GM21619 (cell line): ENCODE measurements around the gene CORO2A.

Source experiments
- ATAC-seq: cut with Tn5 transposase; IDR thresholded peaks from one replicate; pipeline ENCODE4 v1.9.1; 2021; ENCODE audit not compliant: unreplicated experiment

CORO2A gene

GRCh38 chr9:98220911-98221310, 28.5 kb upstream of the CORO2A start:
- ATAC-seq: no peak

DNA sequence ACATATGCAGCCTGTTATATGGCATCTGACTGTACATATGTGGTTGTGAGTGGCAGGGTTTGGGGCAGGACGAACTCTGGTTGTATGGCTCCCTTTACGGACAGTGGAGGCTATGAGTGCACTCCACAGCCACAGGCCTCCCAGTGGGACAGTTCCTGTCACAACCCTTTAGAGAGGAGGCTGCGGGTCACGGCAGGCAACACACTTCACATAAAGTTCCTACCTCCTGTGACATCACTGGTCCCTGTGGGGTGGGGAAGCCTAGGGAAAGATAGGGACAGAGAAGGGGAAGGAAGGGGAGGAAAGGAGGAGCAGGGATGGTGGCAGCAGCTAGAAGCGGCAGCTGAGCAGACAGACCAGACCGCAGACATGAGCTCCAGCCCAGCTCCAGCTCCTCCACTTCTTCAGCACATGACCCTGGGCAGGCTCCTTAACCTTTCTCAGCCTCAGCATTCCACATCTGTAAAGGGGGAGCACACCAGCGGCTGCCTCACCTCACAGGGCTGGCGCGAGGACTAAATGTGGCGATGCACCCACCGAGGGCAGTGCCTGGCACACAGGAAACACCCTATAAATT, 27.4 kb upstream of the CORO2A start:
- ATAC-seq: no peak

DNA sequence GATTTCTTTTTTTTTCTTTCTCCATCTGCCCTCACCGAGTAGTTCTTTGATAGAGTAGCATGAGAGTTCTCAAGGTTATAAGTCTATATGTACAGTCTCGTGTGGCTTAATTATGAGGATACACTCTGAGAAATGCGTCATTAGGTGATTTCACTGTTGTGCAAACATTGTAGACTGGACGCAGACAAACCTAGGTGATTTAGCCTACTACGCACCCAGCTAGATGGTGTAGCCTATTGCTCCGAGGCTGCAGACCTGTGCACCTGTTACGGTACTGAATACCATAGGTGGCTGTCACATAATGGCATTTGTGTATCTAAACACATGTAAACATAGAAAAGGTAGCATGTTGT, 26.9 kb upstream of the CORO2A start:
- ATAC-seq: no peak

GRCh38 chr9:98218562-98219363, 26.3 kb upstream of the CORO2A start:
- ATAC-seq: no peak

GRCh38 chr9:98217255-98217654, 24.8 kb upstream of the CORO2A start:
- ATAC-seq: no peak

GRCh38 chr9:98216391-98216790, 24.0 kb upstream of the CORO2A start:
- no peak for ATAC-seq

GRCh38 chr9:98215821-98216220, 23.4 kb upstream of the CORO2A start:
- no peak for ATAC-seq

DNA sequence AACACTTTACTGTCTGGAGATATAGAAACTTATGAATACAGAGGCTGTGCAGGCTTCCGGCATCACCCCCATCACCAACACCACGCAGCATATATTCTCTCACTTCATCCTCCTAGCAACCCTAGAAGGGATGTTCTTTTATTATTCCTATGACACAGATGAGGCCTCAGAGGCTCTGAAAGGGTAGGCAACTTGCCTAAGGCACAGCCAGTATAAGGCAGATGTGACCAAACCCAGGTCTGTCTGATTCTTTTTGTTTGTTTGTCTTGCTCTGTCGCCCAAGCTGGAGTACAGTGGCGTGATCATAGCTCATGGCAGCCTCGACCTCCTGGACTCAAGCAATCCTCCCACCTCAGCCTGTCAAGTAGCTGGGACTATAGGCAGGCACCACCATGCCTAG, 22.8 kb upstream of the CORO2A start:
- no peak for ATAC-seq

DNA sequence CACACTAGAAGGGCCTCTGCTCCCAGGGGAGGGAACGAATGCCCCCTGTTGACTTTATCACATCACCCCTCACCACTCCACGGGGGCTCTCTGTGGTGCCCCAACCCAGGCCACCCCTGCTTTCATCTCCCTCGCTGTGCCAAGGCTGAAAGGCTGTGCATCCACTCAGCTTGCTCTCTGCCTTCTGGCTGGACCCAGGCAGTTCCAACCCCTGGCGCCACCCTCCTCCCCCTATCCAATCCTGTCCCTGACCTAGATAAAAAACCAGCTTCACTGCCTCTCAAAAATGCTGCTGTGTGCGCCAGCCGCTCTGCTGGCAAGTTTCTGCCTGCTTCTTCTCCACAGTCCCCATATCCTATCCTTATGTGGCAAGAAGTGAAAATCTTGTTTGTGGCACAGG, 22.4 kb upstream of the CORO2A start:
- no peak for ATAC-seq

- no peak for ATAC-seq
Measured at GRCh38 chr9:98211260-98211659, 18.8 kb upstream of the CORO2A start.

DNA sequence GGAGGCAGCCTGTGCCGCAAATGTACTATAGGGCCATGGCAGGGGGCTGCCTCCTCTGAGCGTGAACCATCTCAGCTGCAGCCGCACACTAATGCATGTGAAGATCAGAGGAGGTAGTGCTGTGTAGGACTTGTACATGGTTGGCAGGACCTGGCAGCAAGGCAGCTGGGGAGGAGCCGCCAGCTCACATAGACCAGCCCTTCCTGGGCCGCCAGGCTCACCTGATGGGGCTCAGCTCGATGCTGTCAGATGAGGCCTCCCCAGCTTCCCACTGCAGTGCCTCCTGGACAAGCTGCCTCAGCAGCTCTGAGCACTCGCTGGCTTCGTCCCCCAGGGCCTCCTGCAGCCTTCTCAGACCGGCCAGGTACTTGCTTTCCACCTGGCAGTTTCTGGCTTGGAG, 18.0 kb upstream of the CORO2A start:
- no peak for ATAC-seq

DNA sequence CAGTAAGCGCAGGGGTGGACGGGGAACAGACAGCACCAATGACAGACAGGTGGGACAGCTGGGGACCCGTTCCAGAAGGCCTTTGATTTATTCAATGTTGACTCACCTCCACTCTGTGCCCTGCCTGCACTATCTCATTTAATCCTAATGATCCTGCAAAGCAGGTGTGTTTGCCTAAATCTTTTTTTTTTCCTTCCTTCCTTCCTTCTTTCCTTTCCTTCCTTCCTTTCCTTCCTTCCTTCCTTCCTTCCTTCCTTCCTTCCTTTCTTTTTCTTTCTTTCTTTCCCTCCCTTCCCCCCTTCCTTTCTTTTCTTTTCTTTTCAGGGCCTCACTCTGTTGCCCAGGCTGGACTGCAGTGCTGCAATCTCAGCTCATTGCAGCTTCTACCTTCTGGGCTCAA, 17.1 kb upstream of the CORO2A start:
- no peak for ATAC-seq

DNA sequence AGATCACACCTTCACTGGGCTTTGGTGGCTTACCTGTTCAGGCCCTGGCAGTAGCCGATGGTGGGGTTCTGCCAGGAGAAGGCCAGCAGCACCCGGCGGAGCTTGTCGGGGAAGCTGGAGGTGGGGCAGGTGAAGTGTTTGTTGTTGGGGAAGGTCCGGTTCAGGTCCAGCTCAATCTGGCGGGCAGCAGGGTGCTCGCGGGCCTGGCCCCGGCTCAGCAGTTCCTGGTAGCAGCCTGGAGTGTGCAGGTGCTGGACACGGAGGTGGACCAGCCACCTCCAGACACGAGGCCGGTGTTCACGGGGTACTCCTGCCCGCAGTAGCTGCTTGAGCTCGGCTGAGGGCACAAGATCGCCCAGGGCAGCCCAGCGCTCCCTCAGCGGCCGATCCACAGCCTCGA, 16.2 kb upstream of the CORO2A start:
- ATAC-seq: no peak

- no peak for ATAC-seq
Measured at GRCh38 chr9:98207606-98208005, 15.2 kb upstream of the CORO2A start.

DNA sequence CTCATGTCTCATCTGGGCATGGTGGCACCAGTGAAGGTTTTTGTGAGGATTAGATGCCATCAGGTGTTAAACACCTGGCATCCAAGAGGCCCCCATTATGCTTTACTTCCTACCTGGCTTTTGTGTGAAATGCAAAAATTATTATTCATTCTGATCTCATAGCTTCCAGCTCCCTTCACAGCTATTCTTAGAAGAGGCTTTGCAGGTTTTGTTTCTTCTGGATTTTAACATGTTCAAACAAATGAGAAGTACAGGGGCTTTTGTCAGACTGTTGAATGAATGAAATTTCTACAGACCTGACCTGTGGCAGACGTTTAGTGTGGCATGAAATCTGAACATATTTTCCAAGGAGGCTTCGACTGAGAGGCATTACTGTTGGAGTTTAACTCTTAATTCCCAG, 14.3 kb upstream of the CORO2A start:
- ATAC-seq: no peak

GRCh38 chr9:98204692-98205091, 12.3 kb upstream of the CORO2A start:
- ATAC-seq: no peak

DNA sequence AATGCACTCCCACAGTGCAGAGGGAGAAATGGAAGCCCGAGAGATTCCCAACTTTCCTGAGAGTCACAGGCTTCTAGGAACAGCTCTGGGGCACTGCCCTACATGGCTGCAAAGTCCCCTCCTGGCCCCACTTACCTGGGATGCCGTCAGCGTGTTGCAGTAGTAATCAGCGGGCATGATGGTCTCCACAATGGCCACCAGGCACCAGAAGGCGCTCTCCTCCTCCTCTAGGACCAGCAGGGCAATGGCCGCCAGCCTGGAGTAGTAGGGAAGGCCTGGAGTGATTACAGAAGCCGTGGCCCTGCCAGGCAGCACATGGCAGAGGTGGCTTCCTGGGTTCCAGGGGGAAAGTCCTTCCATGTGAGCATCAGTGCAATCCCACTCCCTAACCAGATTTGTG, 10.7 kb upstream of the CORO2A start:
- no peak for ATAC-seq

DNA sequence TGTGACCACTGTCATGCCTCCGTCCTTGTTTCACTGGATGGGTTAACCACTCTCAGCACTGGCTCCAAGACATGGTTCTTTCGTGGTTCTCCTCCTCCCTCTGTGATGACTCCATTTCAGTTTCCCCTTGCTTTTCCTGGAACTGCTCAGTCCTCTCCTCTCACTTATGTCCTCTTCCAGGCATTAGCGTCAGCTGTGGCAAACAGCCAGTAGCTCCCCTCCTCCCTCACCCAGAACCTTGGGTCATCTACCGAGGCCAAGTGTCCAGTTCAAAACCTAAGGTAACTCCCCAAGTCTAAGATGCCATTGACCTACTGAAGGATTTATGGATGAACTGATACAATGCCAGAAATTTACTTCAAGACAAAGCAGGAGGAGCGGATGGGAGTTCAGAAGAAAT, 9.8 kb upstream of the CORO2A start:
- ATAC-seq: no peak

DNA sequence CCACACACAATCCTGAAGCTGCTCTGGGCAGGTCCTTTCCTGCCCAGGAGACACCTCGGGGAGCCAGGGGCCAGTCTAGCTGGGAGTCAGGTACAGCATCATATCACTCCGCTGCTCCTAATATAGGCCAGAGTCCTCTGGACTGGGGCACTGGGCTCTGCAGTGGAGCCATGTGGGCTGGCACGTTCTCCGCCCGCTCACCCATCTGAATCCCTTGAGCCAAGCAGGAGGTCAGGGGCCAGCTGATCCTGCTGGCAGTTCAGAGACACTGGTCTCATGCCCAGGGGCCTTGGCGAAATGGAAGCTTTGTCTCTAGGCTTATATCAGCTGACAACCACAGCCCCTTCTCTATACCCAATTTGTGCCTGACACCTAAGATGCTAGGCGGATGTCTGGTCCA, 9.3 kb upstream of the CORO2A start:
- ATAC-seq: no peak

- no peak for ATAC-seq
Measured at GRCh38 chr9:98201102-98201501, 8.7 kb upstream of the CORO2A start.

DNA sequence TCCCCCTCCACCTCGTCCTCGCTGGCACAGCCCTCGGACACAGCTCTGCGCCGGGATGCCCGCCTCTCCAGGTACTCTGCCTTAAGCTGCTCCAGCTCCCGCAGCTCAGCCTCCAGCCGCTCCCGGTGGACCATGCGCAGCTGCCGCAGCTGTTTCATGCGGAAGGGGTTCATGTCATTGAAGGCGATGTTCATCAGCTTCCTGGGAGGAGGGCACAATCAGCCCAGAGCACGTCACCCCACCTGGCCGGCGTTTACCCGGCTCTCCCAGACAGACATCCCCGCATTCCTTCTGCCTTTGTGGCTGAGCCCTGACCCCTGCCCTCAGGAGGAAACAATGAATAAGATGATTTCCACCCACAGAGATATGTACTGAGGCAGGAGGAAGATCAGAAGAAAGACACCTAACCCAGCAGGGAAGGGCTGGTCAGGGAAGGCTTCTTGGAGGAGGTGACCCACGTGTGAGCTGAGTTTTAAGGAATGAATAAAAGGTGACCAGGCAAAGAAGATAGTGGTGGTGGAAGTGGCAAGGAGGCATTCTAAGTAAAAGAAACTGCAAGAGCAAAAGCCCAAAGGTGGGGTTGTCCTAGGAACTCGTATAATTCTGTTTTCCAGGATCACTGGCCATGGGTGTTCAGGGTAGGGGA, 7.1 kb upstream of the CORO2A start:
- ATAC-seq: no peak

DNA sequence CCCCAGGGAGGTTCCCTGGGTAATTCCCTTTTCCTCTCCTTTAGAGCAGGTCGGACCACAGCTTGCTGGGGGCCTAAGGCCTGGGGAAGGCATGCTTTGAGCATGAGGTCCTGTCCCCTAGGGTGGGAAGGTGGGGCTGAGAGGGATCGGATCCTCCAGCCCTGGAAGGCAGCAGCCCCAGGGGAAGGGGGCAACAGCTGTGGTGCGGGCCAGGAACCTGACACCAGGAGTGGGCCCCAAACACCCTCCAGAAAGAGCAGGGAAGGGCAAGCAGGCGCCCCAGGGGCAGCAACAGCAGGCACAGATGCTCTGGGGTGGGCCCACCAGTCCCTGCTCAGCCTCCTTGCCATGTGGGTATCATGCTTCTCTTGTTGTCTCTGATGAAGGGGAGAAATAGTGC, 3.2 kb upstream of the CORO2A start:
- no peak for ATAC-seq
